ENCODE data around the gene TIAM2. TPM values are rescaled to one million over a fixed set of nuclear protein-coding genes. Genes with fewer than 3 reads are reported as not detected.

Gene TIAM2
- total and polyA plus RNA-seq, 2 donors (not counting 3 experiments of a cell fraction or from before 2014, with no cell fraction given), result 9.6 to 18.5 TPM

DNA sequence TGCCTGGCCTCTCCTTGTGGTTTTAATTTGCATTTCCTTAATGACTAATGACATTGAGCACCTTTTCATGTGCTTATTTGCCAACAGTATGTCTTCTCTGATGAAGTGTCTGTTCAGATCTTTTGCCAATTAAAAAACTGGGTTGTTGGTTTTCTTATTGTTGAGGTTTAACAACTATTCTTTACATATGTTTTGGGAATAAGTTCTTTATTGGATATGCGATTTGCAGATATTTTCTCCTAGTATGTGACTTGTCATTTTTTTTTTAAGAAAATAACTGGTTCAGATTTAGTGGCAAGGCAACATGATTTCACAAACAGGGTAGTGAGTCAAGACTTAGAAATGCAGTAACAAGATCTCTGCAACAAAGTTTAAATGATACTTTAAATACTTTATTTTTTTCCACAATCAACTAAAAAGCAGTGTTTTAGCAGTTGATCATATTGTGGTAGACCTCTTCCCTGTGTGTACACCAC lies 67.8 kb downstream of the TIAM2 start:
- Histone ChIP-seq H3K9ac (replicated peaks; ENCODE audit: extremely low read depth, insufficient read depth, low read length) (no peak overlapping the region), H3K36me3 (ENCODE audit: control insufficient read depth in 2 of 2, extremely low read depth in 1 of 2, insufficient read depth in 2 of 2, low read length in 2 of 2) (no peaks in the 10 kb centered on the region), H3K4me2 (ENCODE audit: insufficient read depth, low read length) (no peak overlapping the region), H3K4me3 (replicated peaks in 1 of 3; ENCODE audit: insufficient read depth in 1 of 3, low read depth in 1 of 3, low read length in 3 of 3) (no peak overlapping the region), H3K27me3 (ENCODE audit: control insufficient read depth in 2 of 2, insufficient read depth in 2 of 2, low read length in 2 of 2) (no peaks in the 10 kb centered on the region), H3K79me2 (ENCODE audit: control insufficient read depth, insufficient read depth, low read length) (no peaks in the 10 kb centered on the region), H3K9me1 (replicated peaks; ENCODE audit: control insufficient read depth, extremely low read depth, insufficient read depth, low read length) (no peaks in the 10 kb centered on the region), H3K27ac (ENCODE audit: insufficient read depth, low read depth, low read length) (no peak overlapping the region), H3K9me3 (replicated peaks; ENCODE audit: control insufficient read depth, insufficient read depth, low read length) (no peaks in the 10 kb centered on the region), H2AFZ (ENCODE audit: low read depth, low read length) (no peak overlapping the region), H4K20me1 (replicated peaks; ENCODE audit: control insufficient read depth, extremely low read depth, insufficient read depth, low read length) (no peaks in the 10 kb centered on the region), H3K4me1 (ENCODE audit: control insufficient read depth, extremely low read depth, insufficient read depth, low read length) (no peaks in the 10 kb centered on the region)
- DNase-seq (ENCODE audit: low read depth, low spot score) (no peak), FAIRE-seq (no peak)
- ChIA-PET POLR2A (no interaction called here), CTCF (interaction anchor here (1.1 to 2.3 kb wide), 2 partner anchors 50 to 135 kb away, joined by 3 to 5 read pairs; no protein-coding TSS in a partner anchor)
- intact Hi-C loops (cut with micrococcal nuclease), result no loop called here
- dilution Hi-C loops (cut with MboI; ENCODE audit: extremely low pct_ligation_motif_present, low sequenced_read_pairs), result no loop called here
- BruUV-seq (replicated peaks), result no TSS peak
- no peak for TF ChIP-seq FOS (IDR thresholded peaks at IDR 0.05; ENCODE audit: borderline replicate concordance, insufficient read depth, low read length)
- TF ChIP-seq EZH2 (IDR thresholded peaks at IDR 0.05; ENCODE audit: borderline replicate concordance, low read depth, low read length, severe bottlenecking), result no peak
- TF ChIP-seq JUN (IDR thresholded peaks at IDR 0.05; ENCODE audit: borderline replicate concordance, insufficient read depth, insufficient read length, low read depth), result no peak
- TF ChIP-seq GATA2 (IDR thresholded peaks at IDR 0.05; ENCODE audit: insufficient read depth, insufficient read length, low read depth, low read length), result no peak
- TF ChIP-seq POLR2AphosphoS5 (IDR thresholded peaks at IDR 0.05; ENCODE audit: insufficient read depth, low read depth, low read length), result no peak
- no peak for TF ChIP-seq CTCF (IDR thresholded peaks at IDR 0.05; ENCODE audit: extremely low read depth in 1 of 2, insufficient read depth in 1 of 2, low read depth in 1 of 2, low read length in 2 of 2)

Data from endothelial cell of umbilical vein (primary cell).